Stimulated activated CD8-positive, alpha-beta memory T cell treated with anti-CD3 and anti-CD28 coated beads, Interleukin-4, amount 100 ng/mL, for 24 hours (primary cell): ENCODE measurements around the gene ITGB1BP1.

Experiments used
- DNase-seq: peaks from one replicate; pipeline ENCODE4 v3.0.0-alpha.2; 2020; ENCODE audit warnings: low read depth

Gene ITGB1BP1

GRCh38 chr2:9377461-9378097 lies 45.7 kb downstream of the ITGB1BP1 start:
- DNase-seq: no peak

DNA sequence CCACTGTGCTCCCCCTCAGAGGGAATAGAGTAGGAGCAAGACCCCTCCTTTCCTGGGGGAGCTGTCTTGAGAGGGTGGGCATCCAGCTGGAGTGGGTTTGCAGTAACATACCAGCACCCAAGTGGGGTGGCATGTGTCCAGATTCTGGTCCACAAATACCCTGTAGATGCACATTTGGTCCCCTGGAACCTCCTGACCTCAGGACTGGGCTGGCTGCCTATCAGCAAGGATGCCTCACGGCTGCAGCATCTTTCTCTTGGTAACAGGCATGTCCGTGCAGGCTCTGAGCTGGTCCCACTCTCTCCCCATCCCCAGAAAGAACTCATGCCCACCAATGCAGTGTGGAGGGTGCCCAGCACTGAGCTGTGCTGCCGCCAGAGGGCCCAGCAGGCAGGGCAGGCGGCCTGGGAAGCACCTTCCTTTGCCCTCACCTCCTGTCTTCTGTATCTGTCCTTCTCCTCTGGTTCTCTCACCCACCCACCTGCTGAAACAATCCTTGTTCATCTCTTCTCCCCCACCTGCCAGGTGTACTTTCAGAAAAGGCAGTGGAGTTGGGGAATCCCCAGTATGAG lies 47.4 kb downstream of the ITGB1BP1 start:
- DNase-seq: no peak

DNA sequence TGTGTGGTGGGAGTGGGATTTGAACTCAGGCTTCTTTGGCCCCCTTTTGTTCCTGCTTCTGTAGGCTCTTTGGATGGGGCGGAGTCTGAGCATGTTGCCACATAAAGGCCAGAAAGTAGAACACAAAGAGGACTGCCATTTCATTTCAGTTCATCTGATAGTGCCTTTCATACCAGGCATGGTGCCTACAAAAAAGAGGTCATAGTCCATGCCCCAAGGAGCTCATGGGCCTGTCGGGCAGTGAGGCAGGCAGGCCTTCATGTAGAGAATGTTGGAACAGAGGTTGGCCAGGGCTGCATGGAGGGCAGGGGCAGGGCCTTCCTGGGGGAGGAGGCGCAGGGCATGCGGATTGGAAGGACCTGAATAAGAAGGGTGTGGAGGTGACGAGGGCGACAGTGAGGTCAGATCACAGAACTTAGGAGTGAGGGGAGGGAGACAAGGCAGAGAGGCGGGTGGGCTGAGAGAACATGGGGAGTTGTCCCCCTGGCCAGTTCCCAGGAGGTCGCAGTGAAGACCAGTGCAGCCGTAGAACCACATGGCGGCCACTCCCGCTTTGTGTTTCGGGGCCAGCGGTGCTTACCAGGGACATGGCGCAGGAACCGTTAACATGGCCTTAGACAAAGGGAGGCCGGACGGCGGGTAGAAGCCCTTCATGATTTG lies 49.1 kb downstream of the ITGB1BP1 start:
- no peak for DNase-seq

DNA sequence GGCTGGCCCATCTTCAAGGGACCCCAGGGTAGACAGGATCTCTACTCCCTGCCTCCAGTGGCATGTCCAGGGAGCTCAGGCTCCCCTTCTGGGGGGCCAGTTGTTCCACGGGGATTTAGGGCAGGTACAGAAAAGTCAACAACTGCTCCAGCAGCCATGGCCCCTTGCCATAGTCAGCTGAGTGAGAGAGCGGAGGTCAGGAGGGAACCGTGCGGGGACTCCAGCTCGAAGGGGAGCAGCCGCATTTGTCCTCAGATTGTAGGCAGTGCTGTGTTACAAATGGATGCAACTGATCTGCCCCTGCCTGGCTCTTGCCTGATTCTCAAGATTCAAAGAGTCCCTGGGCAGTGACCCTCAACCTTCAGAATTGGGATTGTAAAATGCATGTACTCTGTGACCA lies 49.9 kb downstream of the ITGB1BP1 start:
- DNase-seq: no peak

DNA sequence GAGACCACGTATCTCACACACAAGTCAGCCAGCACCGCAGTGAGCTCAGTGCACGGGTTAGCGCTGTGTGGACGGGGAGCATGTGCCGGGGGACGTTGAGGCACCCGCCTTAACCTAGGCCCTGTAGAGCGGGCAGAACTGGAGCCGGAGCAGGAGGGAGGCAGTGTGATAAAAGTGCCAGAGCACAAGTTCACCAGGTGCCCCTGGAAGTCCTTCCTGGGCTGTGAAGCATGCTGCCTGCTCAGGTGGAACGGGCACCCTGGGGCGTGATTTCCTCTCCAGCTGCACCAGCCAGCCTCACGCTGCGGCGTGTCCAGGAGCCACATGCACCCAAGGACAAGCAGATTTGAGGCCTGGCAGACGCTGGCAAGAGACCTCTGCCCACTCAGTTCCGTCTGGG lies 50.3 kb downstream of the ITGB1BP1 start:
- no peak for DNase-seq

GRCh38 chr2:9370746-9371145 lies 52.6 kb downstream of the ITGB1BP1 start:
- no peak for DNase-seq

DNA sequence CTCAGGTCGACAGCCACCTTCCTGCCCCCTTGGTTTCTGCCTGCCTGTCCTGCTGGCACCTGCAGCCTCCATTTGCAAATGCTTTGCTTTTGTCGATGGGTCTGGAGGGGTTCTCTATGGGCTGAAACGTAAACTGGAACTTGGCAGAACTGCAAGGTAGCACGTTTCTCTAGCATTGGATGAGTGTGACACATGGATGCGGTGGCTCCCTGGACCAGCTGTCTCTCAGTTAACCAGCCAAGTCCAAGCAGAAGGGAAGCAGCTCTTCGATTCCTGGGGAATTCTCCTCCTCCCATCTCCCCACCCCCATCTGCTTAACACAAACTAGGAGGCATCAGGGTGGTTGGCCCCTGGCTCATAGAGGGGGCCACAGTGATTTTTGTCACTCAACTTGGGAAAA lies 57.3 kb downstream of the ITGB1BP1 start:
- DNase-seq: no peak

- no peak for DNase-seq
These were observed 57.8 kb downstream of the ITGB1BP1 start for GRCh38 chr2:9365498-9366019.

DNA sequence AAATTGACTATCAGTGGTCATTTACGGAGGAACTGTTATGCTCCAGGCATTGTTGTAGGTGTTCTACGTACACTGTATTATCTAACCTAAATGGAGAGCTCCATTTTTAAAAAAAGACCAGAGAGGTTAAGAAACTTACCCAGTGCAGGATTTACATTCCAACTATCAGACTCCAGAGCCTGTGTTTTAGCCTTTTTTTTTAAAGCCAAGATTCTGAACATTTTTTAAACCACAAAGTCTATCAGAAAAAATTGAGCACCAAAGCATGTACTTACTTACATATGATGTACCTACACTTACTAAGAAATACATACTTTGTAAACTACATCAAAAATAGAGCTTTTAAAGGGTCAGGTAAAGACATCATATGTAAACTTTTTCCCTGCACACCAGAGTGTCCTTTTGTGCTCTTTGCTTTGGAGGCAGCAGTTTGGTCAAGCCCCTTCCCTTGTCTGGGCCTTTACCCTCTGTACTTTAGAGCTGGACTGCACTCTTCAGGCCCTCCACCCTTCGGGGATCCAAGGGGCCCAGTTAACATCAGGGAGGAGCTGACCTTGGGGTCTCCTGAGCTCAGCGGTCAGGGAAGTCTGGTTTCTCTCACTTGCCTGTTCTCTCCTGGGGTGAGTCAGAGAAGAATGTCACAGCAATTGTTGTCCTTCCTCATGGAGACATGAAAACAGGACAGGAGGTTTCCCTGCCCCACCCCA lies 58.4 kb downstream of the ITGB1BP1 start:
- no peak for DNase-seq

GRCh38 chr2:9364373-9364772 lies 59.0 kb downstream of the ITGB1BP1 start:
- DNase-seq: no peak

- no peak for DNase-seq
These were observed 62.6 kb downstream of the ITGB1BP1 start for GRCh38 chr2:9360701-9361100.

DNA sequence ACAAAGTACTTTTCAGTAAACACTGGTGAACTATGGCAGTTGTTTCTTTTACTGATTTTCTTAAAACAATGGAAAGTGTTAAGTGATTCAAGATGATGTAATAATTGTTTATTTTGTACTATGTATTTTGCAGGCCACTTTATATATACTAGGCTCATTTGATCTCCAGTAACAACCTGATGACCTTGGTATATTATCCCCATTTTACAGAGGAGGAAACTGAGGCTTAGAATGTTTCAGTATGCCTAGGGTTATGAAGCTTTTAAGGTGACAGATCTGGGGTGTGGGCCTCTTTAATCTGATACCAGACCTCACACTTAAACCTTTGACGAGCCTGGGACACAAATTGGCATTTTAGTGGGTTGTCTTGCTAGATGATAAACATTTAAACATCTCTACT lies 63.2 kb downstream of the ITGB1BP1 start:
- DNase-seq: no peak

DNA sequence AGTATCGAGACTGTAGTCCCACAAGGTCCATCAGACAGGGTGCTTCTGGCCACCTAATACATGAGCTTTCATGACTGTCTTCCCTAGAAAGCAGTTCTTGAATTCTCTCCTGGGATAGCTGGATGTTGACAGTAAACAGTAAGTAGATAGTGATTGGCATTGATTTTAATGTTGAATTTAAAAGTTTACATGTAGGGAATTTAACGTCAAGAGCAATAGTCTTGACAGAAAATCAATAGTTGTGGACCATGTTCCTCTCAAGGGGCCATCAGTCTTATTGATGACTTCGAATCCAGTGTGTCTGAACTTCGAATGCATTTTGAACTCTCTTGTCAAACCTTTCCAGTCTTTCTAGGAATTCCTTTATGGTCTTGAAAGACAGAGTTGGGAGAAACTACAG lies 63.9 kb downstream of the ITGB1BP1 start:
- no peak for DNase-seq

GRCh38 chr2:9358846-9359245 lies 64.5 kb downstream of the ITGB1BP1 start:
- DNase-seq: no peak

GRCh38 chr2:9356261-9356660 lies 67.1 kb downstream of the ITGB1BP1 start:
- no peak for DNase-seq

- DNase-seq: no peak
These were observed 67.6 kb downstream of the ITGB1BP1 start for GRCh38 chr2:9355716-9356115.

DNA sequence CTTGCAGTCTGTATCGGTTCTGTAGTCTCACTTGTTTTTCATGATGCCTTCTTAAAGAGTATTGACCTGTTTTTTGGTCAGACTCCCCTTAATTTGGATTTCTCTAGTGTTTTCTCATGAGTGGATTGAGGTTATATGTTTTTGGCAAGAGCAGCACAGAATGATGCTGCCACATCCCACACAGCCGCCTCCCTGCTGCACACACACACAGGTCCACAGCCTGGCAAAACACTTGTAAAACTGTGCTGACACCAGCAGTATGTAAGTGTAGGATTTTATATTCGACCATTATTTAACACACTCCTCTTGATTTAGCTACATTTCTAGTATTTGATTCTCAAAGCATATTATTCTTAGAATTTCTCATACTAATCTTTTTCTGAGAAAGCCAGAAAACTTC lies 68.1 kb downstream of the ITGB1BP1 start:
- DNase-seq: no peak

GRCh38 chr2:9354318-9354717 lies 69.0 kb downstream of the ITGB1BP1 start:
- DNase-seq: no peak
